GM23338 (cell line): ENCODE results near the gene SMYD3. TPM values are rescaled to one million over a fixed set of nuclear protein-coding genes. Genes with fewer than 3 reads are reported as not detected.

Experiments
- ATAC-seq: fragments of 200-7000 bp; cut with Tn5 transposase; 3 replicates; pipeline ENCODE4 v1.9.1; 2020
- DNase-seq: peaks from one replicate; pipeline ENCODE4 v3.0.0-alpha.2; 2015; ENCODE audit warnings: low spot score
- H2AFZ ChIP-seq: fragments of 200-600 bp; sonication (generic); 2 replicates; pipeline ENCODE4 v1.8.0; 2016; ENCODE audit warnings: antibody characterized with exemption, mild to moderate bottlenecking, moderate library complexity
- H3F3A ChIP-seq: fragments of 200-600 bp; sonication (generic); replicated peaks from 2 replicates; pipeline ENCODE4 v1.8.0; 2017; ENCODE audit warnings: antibody characterized with exemption, mixed run types, low read depth
- H3K27ac ChIP-seq: fragments of 200-600 bp; sonication (generic); 2 replicates; pipeline ENCODE4 v1.6.1; 2016; ENCODE audit warnings: low read depth
- H3K27me3 ChIP-seq: fragments of 200-600 bp; sonication (generic); 2 replicates; pipeline ENCODE4 v1.8.0; 2016; ENCODE audit warnings: mild to moderate bottlenecking, mixed run types, moderate library complexity; ENCODE audit not compliant: insufficient read depth
- H3K36me3 ChIP-seq: fragments of 200-600 bp; sonication (generic); 2 replicates; pipeline ENCODE4 v1.8.0; 2016; ENCODE audit warnings: mild to moderate bottlenecking; ENCODE audit not compliant: insufficient read depth
- H3K4me1 ChIP-seq: fragments of 200-600 bp; sonication (generic); 2 replicates; pipeline ENCODE4 v1.8.0; 2016; ENCODE audit warnings: mild to moderate bottlenecking, moderate library complexity; ENCODE audit not compliant: insufficient read depth
- H3K4me2 ChIP-seq: fragments of 200-600 bp; sonication (generic); 2 replicates; pipeline ENCODE4 v1.7.1; 2017; ENCODE audit warnings: mixed run types
- H3K4me3 ChIP-seq: fragments of 200-600 bp; sonication (generic); 2 replicates; pipeline ENCODE4 v1.6.1; 2016; ENCODE audit warnings: mixed run types
- H3K79me2 ChIP-seq: fragments of 200-600 bp; sonication (generic); replicated peaks from 2 replicates; pipeline ENCODE4 v1.8.0; 2017; ENCODE audit warnings: mild to moderate bottlenecking; ENCODE audit not compliant: insufficient read depth
- H3K9me2 ChIP-seq: fragments of 200-600 bp; sonication (generic); 2 replicates; pipeline ENCODE4 v1.8.0; 2017; ENCODE audit not compliant: insufficient read depth
- H4K20me1 ChIP-seq: fragments of 200-600 bp; sonication (generic); replicated peaks from 2 replicates; pipeline ENCODE4 v1.8.0; 2017; ENCODE audit warnings: mild to moderate bottlenecking; ENCODE audit not compliant: insufficient read depth
- H3K27ac Mint-ChIP-seq: 2 replicates; pipeline ENCODE4 v1.8.0; 2020; ENCODE audit warnings: inconsistent platforms, mild to moderate bottlenecking, moderate library complexity, mixed read lengths
- H3K27me3 Mint-ChIP-seq: 3 replicates; pipeline ENCODE4 v1.8.0; 2022; ENCODE audit warnings: low read depth, mild to moderate bottlenecking, moderate library complexity, mixed read lengths, inconsistent platforms; ENCODE audit not compliant: insufficient read depth, poor library complexity
- H3K36me3 Mint-ChIP-seq: 3 replicates; pipeline ENCODE4 v1.8.0; 2021; ENCODE audit warnings: low read depth, mild to moderate bottlenecking, inconsistent platforms, moderate library complexity, mixed read lengths
- H3K4me1 Mint-ChIP-seq: 3 replicates; pipeline ENCODE4 v1.8.0; 2020; ENCODE audit warnings: mild to moderate bottlenecking, inconsistent platforms, mixed read lengths
- H3K4me3 Mint-ChIP-seq: 3 replicates; pipeline ENCODE4 v1.8.0; 2021; ENCODE audit warnings: moderate library complexity, mild to moderate bottlenecking, inconsistent platforms, mixed read lengths
- H3K9me3 Mint-ChIP-seq: 3 replicates; pipeline ENCODE4 v1.8.0; 2020; ENCODE audit warnings: moderate library complexity, mild to moderate bottlenecking, inconsistent platforms, mixed read lengths
- CREB1 ChIP-seq: fragments of 250-450 bp; sonication (Bioruptor Pico); IDR thresholded peaks from 2 replicates; pipeline ENCODE4 v1.5.0; 2020; ENCODE audit warnings: low read depth, mild to moderate bottlenecking, moderate library complexity
- EZH2 ChIP-seq: fragments of 200-600 bp; sonication (generic); IDR thresholded peaks from one replicate; pipeline ENCODE4 v1.8.0; 2017; ENCODE audit warnings: antibody characterized with exemption, mild to moderate bottlenecking, low read depth; ENCODE audit not compliant: unreplicated experiment
- EZH2phosphoT487 ChIP-seq: fragments of 200-600 bp; sonication (generic); IDR thresholded peaks from one replicate; pipeline ENCODE4 v1.8.1; 2018; ENCODE audit warnings: antibody characterized with exemption; ENCODE audit not compliant: unreplicated experiment
- JUNB ChIP-seq: IDR thresholded peaks from one replicate; pipeline ENCODE4 v1.6.1; 2016; ENCODE audit warnings: antibody characterized with exemption; ENCODE audit not compliant: unreplicated experiment
- NANOG ChIP-seq: IDR thresholded peaks from 2 replicates; pipeline ENCODE4 v1.6.1; 2016; ENCODE audit warnings: antibody characterized with exemption, borderline replicate concordance
- POLR2AphosphoS5 ChIP-seq: IDR thresholded peaks from 2 replicates; pipeline ENCODE4 v1.6.1; 2016; ENCODE audit warnings: antibody characterized with exemption, low read depth
- STAT1 ChIP-seq: IDR thresholded peaks from one replicate; pipeline ENCODE4 v1.6.1; 2016; ENCODE audit warnings: antibody characterized with exemption; ENCODE audit not compliant: unreplicated experiment
- ZNF114 ChIP-seq: fragments of 250-450 bp; sonication (Bioruptor Pico); IDR thresholded peaks from 2 replicates; pipeline ENCODE4 v1.5.0; 2020; ENCODE audit warnings: mild to moderate bottlenecking, moderate library complexity
- ZNF331 ChIP-seq: fragments of 250-450 bp; sonication (Bioruptor Pico); IDR thresholded peaks from 2 replicates; pipeline ENCODE4 v1.5.0; 2020; ENCODE audit warnings: low read depth, mild to moderate bottlenecking, moderate library complexity
- polyA plus RNA-seq: library from polyadenylated mRNA; unstranded; fragments of >200 nt; fragmentation: Nextera tagmentation; extraction: Ambion mirVana; gene quantifications from 2 replicates; pipeline ENCODE4 v1.2.1, GENCODE V29; 2016
- total RNA-seq: library from RNA; depleted of rRNA; stranded (reverse); fragments of >200 nt; shearing (Covaris generic); gene quantifications from 2 replicates; pipeline ENCODE4 v1.2.3, GENCODE V29; 2014
- TF ChIP-seq, protein P1 (sequence below), 2 experiments: fragments of 200-600 bp in 1 of 2; sonication (generic) in 1 of 2; conservative IDR thresholded peaks; 2 replicates each; pipeline versions ENCODE4 v1.5.1 to v1.6.1; 2016 to 2017; ENCODE audit warnings: antibody characterized with exemption in 2 of 2, low read depth in 2 of 2, mild to moderate bottlenecking in 2 of 2, moderate library complexity in 1 of 2
- TF ChIP-seq, protein P2 (sequence below): fragments of 250-450 bp; sonication (Bioruptor Pico); IDR thresholded peaks from 2 replicates; pipeline ENCODE4 v1.5.0; 2020; ENCODE audit warnings: mild to moderate bottlenecking, moderate library complexity
- TF ChIP-seq, protein P3 (sequence below): IDR thresholded peaks from 2 replicates; pipeline ENCODE4 v1.6.1; 2016; ENCODE audit warnings: antibody characterized with exemption
- TF ChIP-seq, protein P4 (sequence below): IDR thresholded peaks from one replicate; pipeline ENCODE4 v1.6.1; 2018; ENCODE audit warnings: antibody characterized with exemption; ENCODE audit not compliant: unreplicated experiment

Gene SMYD3
- total and polyA plus RNA-seq, 2 experiments from 2014 or later: 31.8 to 34.4 TPM

DNA sequence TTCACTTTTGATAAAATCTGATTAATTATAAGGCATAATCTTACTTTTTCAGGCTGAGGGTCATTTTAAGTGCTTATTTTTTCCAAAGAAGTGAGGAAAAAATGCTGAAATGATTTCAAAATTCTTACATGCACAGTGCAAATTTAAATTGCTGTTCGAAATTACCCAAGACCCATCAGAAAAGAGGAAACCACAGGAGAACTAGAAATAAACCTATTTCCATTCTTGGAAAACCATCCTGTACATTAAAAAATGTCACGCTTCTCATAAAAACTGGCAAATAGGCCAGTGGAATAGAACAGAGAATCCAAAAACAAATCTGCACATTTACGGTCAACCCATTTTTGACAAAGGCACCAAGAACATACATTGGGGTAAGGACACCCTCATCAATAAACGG is 414.9 kb downstream of the SMYD3 start:
- Histone ChIP-seq H3F3A (no peaks in the 10 kb centered on the region), H3K36me3 (no peaks in the 10 kb centered on the region), H2AFZ (no peak overlapping the region), H3K9me2 (0 out of 2 replicates have a peak, but pooled peaks cover 5% of the 10 kb centered on the region), H3K4me2 (no peak overlapping the region), H3K4me1 (no peaks in the 10 kb centered on the region), H3K4me3 (no peak overlapping the region), H3K27me3 (no peaks in the 10 kb centered on the region), H3K79me2 (no peaks in the 10 kb centered on the region), H4K20me1 (no peaks in the 10 kb centered on the region), H3K27ac (no peak overlapping the region)
- H3K9me3 Mint-ChIP-seq: no peaks in the 10 kb centered on the region
- no peak for TF ChIP-seq NANOG
- TF ChIP-seq, protein P1, sequence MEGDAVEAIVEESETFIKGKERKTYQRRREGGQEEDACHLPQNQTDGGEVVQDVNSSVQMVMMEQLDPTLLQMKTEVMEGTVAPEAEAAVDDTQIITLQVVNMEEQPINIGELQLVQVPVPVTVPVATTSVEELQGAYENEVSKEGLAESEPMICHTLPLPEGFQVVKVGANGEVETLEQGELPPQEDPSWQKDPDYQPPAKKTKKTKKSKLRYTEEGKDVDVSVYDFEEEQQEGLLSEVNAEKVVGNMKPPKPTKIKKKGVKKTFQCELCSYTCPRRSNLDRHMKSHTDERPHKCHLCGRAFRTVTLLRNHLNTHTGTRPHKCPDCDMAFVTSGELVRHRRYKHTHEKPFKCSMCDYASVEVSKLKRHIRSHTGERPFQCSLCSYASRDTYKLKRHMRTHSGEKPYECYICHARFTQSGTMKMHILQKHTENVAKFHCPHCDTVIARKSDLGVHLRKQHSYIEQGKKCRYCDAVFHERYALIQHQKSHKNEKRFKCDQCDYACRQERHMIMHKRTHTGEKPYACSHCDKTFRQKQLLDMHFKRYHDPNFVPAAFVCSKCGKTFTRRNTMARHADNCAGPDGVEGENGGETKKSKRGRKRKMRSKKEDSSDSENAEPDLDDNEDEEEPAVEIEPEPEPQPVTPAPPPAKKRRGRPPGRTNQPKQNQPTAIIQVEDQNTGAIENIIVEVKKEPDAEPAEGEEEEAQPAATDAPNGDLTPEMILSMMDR (conservative IDR thresholded peaks at IDR 0.05; ENCODE audit: low read depth in 2 of 2): no peak
- TF ChIP-seq, protein P2, sequence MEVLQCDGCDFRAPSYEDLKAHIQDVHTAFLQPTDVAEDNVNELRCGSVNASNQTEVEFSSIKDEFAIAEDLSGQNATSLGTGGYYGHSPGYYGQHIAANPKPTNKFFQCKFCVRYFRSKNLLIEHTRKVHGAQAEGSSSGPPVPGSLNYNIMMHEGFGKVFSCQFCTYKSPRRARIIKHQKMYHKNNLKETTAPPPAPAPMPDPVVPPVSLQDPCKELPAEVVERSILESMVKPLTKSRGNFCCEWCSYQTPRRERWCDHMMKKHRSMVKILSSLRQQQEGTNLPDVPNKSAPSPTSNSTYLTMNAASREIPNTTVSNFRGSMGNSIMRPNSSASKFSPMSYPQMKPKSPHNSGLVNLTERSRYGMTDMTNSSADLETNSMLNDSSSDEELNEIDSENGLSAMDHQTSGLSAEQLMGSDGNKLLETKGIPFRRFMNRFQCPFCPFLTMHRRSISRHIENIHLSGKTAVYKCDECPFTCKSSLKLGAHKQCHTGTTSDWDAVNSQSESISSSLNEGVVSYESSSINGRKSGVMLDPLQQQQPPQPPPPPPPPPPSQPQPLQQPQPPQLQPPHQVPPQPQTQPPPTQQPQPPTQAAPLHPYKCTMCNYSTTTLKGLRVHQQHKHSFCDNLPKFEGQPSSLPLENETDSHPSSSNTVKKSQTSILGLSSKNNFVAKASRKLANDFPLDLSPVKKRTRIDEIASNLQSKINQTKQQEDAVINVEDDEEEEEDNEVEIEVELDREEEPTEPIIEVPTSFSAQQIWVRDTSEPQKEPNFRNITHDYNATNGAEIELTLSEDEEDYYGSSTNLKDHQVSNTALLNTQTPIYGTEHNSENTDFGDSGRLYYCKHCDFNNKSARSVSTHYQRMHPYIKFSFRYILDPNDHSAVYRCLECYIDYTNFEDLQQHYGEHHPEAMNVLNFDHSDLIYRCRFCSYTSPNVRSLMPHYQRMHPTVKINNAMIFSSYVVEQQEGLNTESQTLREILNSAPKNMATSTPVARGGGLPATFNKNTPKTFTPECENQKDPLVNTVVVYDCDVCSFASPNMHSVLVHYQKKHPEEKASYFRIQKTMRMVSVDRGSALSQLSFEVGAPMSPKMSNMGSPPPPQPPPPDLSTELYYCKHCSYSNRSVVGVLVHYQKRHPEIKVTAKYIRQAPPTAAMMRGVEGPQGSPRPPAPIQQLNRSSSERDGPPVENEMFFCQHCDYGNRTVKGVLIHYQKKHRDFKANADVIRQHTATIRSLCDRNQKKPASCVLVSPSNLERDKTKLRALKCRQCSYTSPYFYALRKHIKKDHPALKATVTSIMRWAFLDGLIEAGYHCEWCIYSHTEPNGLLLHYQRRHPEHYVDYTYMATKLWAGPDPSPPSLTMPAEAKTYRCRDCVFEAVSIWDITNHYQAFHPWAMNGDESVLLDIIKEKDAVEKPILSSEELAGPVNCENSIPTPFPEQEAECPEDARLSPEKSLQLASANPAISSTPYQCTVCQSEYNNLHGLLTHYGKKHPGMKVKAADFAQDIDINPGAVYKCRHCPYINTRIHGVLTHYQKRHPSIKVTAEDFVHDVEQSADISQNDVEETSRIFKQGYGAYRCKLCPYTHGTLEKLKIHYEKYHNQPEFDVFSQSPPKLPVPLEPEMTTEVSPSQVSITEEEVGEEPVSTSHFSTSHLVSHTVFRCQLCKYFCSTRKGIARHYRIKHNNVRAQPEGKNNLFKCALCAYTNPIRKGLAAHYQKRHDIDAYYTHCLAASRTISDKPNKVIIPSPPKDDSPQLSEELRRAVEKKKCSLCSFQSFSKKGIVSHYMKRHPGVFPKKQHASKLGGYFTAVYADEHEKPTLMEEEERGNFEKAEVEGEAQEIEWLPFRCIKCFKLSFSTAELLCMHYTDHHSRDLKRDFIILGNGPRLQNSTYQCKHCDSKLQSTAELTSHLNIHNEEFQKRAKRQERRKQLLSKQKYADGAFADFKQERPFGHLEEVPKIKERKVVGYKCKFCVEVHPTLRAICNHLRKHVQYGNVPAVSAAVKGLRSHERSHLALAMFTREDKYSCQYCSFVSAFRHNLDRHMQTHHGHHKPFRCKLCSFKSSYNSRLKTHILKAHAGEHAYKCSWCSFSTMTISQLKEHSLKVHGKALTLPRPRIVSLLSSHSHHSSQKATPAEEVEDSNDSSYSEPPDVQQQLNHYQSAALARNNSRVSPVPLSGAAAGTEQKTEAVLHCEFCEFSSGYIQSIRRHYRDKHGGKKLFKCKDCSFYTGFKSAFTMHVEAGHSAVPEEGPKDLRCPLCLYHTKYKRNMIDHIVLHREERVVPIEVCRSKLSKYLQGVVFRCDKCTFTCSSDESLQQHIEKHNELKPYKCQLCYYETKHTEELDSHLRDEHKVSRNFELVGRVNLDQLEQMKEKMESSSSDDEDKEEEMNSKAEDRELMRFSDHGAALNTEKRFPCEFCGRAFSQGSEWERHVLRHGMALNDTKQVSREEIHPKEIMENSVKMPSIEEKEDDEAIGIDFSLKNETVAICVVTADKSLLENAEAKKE: no peak
- no peak for TF ChIP-seq POLR2AphosphoS5
- TF ChIP-seq JUNB: no peak
- TF ChIP-seq, protein P3, sequence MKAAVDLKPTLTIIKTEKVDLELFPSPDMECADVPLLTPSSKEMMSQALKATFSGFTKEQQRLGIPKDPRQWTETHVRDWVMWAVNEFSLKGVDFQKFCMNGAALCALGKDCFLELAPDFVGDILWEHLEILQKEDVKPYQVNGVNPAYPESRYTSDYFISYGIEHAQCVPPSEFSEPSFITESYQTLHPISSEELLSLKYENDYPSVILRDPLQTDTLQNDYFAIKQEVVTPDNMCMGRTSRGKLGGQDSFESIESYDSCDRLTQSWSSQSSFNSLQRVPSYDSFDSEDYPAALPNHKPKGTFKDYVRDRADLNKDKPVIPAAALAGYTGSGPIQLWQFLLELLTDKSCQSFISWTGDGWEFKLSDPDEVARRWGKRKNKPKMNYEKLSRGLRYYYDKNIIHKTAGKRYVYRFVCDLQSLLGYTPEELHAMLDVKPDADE: no peak
- no peak for TF ChIP-seq EZH2
- no peak for TF ChIP-seq STAT1
- no peak for TF ChIP-seq EZH2phosphoT487
- TF ChIP-seq ZNF331 (CRISPR knock-in tag): no peak
- no peak for TF ChIP-seq CREB1 (CRISPR knock-in tag)
- TF ChIP-seq ZNF114 (CRISPR knock-in tag): no peak
- TF ChIP-seq, protein P4, sequence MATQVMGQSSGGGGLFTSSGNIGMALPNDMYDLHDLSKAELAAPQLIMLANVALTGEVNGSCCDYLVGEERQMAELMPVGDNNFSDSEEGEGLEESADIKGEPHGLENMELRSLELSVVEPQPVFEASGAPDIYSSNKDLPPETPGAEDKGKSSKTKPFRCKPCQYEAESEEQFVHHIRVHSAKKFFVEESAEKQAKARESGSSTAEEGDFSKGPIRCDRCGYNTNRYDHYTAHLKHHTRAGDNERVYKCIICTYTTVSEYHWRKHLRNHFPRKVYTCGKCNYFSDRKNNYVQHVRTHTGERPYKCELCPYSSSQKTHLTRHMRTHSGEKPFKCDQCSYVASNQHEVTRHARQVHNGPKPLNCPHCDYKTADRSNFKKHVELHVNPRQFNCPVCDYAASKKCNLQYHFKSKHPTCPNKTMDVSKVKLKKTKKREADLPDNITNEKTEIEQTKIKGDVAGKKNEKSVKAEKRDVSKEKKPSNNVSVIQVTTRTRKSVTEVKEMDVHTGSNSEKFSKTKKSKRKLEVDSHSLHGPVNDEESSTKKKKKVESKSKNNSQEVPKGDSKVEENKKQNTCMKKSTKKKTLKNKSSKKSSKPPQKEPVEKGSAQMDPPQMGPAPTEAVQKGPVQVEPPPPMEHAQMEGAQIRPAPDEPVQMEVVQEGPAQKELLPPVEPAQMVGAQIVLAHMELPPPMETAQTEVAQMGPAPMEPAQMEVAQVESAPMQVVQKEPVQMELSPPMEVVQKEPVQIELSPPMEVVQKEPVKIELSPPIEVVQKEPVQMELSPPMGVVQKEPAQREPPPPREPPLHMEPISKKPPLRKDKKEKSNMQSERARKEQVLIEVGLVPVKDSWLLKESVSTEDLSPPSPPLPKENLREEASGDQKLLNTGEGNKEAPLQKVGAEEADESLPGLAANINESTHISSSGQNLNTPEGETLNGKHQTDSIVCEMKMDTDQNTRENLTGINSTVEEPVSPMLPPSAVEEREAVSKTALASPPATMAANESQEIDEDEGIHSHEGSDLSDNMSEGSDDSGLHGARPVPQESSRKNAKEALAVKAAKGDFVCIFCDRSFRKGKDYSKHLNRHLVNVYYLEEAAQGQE: no peak
- H3K4me3 Mint-ChIP-seq: no peak overlapping the region
- no peaks in the 10 kb centered on the region for H3K36me3 Mint-ChIP-seq
- H3K4me1 Mint-ChIP-seq: no peaks in the 10 kb centered on the region
- no peak overlapping the region for H3K27ac Mint-ChIP-seq
- H3K27me3 Mint-ChIP-seq: no peaks in the 10 kb centered on the region
- ATAC-seq (no peak), DNase-seq (no peak)
